HG03457 (cell line): ENCODE data around the gene RBM10.
"Not testable (repeated sequence)": the region's sequence is repeated elsewhere in the genome, so short reads cannot be mapped to it uniquely, and the experiment has no call there.

Experiments
- ATAC-seq: cut with Tn5 transposase; IDR thresholded peaks from one replicate; pipeline ENCODE4 v1.9.1; 2021; ENCODE audit warnings: moderate number of reproducible peaks; ENCODE audit not compliant: unreplicated experiment

The RBM10 gene, protein sequence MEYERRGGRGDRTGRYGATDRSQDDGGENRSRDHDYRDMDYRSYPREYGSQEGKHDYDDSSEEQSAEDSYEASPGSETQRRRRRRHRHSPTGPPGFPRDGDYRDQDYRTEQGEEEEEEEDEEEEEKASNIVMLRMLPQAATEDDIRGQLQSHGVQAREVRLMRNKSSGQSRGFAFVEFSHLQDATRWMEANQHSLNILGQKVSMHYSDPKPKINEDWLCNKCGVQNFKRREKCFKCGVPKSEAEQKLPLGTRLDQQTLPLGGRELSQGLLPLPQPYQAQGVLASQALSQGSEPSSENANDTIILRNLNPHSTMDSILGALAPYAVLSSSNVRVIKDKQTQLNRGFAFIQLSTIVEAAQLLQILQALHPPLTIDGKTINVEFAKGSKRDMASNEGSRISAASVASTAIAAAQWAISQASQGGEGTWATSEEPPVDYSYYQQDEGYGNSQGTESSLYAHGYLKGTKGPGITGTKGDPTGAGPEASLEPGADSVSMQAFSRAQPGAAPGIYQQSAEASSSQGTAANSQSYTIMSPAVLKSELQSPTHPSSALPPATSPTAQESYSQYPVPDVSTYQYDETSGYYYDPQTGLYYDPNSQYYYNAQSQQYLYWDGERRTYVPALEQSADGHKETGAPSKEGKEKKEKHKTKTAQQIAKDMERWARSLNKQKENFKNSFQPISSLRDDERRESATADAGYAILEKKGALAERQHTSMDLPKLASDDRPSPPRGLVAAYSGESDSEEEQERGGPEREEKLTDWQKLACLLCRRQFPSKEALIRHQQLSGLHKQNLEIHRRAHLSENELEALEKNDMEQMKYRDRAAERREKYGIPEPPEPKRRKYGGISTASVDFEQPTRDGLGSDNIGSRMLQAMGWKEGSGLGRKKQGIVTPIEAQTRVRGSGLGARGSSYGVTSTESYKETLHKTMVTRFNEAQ

DNA sequence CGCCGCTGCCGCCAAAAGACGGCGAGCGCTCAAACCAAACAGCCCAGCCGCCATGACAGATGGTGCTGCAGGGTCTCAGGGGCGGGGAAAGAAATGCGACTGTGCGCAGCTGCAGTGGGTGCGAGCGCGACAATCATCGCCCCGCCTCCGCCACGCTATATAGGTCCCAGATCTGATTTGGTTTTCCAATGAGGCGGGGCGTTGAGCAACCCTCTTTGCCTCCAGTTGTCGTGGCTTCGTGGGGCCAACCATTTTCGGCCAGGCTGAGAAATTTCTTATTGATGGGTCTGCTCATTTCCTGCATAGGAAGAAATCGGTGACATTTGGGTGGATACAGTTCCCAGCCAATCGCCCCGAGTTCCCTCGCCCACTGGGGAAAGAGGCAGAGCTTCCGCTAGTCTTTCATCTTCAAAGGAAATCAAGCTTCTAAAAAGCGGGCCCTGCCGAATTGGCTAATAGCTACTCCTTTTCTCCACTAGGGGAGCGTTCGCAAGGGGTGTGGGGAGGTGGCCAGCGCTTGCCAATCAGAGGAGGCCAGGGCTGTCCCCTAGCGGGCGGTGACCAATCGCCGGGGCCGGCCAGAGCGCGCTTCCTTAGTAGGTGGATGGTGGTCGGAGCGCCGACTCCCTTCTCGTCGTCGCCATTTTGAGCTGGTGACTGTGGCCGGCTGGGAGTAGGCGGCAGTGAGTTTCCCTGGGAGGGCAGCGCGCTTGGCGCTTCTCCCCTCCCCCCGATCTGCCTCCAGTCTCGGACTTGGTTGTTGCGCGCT, at the start of gene RBM10, which contains the start of gene NDUFB11:
RBM10 (plus strand) TSS at position 596 of the 769 bp plus-strand sequence. CDS start 2,261 bp downstream, outside the sequence.
NDUFB11 (minus strand) TSS at position 77 of the 769 bp plus-strand sequence; CDS start at position 54, 23 bp downstream.
- peak; percentile 80 for ATAC-seq

DNA sequence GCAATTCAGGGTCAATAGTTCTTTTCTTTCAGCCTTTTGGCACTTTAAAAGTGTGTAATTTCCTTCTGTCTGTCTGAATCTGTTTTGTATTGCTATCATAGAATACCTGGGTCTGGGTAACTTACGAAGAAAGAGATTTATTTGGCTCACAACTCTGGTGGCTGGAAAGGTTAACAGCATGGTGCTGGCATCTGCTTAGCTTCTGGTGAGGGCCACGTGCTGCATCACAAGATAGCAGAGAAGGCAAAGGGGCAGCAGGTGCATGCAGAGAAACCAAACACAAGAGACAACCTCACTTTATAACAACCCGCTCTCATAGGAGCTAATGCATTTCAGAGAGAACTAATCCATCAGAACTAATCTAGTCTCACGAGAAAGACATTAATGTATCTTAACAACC, 48.0 kb upstream of the RBM10 start:
- ATAC-seq, result no peak

DNA sequence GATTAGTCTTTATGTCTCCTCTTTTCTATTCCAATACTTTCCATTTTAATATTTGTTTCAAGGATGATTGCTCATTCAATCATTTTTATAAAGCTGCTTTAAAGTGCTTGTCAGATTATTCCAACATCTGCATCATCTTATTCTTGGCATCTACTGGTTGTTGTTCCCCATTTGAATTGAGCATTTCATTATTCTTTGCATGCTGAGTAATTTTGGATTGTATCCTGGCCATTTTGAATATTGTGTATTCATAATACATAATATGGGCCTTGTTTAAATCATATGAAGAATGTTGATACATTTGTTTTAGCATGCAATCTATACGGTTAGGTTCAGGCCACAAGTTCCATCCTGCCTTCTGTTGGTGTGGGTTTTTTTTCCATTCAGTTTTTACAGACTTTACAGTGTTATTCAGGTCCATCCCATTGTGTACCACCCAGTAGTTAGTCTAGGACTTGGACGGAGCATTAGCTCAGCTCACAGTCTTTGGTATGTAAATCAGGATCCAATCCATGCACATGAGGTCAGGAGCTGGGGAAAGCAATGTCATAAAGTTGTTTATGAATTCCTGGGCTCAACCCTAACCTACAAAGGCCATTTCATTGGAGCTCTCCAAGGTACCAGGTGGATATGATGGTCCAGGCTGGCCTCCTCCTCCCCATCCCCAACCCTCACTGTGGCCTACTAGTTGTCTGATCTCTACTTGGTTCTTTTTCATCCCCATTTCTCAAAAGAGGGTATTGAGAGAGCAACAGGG, 46.5 kb upstream of the RBM10 start:
- ATAC-seq, result no peak

DNA sequence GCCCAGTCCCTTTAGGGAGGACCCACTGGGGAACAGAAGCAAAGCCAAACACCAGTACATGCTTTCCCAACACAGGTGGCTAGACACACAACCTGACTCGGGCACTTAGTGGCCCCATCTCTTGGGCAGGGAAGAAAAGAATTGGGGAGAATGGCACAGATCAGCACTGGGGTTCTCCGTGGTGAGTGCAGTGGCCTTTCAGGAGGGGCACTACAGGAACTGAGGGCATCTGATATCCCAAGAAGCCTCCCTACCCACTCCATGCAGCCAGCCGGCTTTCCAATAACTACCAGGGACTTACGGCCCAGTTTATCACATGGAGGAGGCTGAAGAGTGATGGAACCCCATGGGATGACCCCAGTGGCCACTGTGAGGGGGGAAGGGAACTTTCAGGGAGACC, 43.8 kb upstream of the RBM10 start:
- no peak for ATAC-seq

DNA sequence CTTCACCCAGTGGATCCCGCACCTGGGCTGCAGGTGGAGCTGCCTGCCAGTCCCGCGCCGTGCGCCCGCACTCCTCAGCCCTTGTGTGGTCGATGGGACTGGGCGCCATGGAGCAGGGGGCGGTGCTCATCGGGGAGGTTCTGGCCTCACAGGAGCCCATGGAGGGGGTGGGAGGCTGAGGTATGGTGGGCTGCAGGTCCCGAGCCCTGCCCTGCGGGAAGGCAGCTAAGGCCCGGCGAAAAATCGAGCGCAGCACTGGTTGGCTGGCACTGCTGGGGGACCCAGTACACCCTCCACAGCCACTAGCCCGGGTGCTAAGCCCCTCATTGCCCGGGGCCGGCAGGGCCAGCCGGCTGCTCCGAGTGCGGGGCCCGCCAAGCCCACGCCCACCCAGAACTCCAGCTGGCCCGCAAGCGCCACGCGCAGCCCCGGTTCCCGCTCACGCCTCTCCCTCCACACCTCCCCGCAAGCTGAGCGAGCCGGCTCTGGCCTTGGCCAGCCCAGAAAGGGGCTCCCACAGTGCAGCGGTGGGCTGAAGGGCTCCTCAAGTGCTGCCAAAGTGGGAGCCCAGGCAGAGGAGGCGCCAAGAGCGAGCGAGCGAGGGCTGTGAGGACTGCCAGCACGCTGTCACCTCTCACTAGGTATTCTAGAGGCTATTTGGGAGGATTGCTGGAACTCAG, 33.9 kb upstream of the RBM10 start:
- not testable (repeated sequence) for ATAC-seq

DNA sequence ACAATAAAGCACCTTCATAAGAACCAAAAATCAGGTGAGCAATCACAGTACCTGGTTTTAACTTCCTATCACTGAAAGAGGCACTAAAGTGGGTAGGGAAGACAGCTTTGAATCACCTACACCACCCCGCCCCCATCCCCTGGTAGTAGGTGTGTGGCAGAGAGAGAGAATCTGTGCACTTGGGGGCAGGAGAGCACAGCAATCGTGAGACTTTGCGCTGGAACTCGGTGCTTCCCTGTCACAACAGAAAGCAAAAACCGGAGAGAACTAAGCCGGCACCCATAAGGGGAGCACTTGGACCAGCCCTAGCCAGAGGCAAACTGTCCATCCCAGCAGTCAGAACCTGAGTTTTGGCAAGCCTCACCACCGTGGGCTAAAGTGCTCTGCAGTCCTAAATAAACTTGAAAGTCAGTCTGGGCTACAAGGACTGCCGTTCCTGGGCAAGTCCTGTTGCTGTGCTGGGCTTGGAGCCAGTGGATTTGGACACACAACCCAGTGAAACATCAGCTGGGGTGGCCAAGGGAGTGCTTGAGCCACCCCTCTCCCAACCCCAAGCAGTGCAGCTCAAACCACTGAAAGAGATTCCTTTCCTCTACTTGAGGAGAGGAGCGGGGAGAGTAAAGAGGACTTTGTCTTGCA, 32.6 kb upstream of the RBM10 start:
- no peak for ATAC-seq

DNA sequence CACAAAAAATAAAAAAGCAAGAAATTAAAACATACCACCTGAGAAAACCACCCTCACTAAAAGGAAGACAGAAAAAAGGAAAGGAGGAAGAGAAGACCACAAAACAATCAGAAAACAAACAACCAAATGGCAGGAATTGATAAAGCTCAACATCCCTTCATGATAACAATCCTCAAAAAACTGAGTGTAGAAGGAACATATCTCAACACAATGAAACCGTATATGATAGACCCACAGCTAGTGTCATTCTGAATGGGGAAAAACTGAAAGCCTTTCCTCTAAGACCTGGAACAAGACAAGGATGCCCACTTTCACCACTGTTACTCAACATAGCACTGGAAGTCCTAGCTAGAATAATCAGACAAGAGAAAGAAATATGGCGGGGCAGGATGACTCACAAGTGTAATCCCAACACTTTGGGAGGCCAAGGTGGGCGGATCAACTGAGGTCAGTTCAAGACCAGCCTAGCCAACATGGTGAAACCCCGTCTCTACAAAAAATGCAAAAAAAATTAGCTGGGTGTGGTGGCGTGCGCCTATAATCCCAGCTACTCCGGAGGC, 28.4 kb upstream of the RBM10 start:
- not testable (repeated sequence) for ATAC-seq

DNA sequence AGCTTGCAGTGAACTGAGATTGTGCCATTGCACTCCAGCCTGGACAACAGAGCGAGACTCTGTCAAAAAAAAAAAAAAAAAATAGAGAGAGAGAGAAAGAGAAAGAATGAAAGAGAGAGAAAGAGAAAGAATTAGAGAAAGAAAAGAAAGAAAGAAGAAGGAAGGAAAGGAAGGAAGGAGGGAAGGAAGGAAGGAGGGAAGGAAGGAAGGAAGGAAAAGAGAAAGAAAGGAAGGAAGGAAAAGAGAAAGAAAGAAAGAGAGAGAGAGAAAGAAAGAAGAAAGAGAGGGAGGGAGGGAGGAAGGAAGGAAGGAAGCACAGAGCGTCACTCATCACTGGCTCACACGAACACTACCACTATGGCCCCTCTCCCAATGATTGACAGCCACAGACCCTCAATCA, 20.6 kb upstream of the RBM10 start:
- ATAC-seq, result not testable (repeated sequence)

DNA sequence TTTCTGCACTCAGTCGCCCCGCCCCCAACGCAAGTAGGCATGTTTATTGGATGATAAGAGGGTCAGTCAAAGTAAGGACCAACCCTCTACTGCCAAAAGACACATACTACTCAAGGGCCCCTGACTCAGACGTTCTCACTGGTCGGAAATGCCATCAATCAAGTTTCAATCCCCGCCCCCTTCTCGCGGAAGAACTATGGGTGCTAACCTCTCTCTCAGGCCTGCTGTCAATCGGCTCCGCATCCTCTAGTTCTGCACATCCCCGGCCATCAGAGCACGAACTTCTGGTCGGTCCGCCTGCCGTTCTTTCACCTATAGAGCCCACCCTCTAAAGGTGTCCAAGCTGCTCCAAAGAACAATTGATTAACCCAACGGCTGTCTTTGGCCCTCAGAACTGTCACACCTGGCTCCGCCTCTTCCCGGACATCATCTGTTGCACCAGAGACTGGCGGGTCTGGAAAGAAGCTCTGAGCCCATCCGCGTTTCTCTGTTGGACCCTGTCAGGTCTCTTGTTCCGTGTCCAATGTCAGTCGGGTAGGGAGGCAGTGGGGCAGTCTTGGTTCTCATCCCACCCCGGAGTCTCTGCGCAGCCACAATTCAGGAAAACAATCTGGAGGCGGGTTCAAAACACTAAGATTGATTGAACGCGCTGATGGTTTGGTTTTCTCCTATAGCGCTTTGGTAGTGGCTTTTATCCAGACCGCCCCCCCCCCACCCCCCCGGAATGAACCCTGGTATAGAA, 15.7 kb upstream of the RBM10 start:
- ATAC-seq, result peak; percentile 92

DNA sequence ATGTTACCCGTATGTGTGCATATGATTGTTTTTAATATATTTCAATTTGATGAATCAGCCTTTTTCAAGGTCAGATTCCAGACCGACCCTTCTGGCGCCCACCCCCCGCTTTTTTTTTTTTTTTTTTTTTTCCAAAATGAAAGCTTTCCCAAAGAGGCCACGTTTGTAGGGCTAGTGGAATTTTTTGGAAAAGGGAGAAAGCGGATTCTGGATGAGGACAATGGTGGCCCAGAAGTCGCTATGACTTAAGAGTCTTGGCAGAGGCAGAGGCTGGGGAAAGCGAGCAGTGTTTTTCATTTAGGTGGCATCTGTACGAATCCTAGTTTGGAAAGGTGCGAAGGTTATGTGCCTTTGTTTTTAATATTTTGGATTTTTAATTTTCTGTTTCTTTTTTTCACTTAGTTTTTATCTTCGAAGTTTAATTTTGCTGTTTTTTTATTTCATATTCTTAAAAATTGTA, 15.1 kb upstream of the RBM10 start:
- ATAC-seq, result no peak

DNA sequence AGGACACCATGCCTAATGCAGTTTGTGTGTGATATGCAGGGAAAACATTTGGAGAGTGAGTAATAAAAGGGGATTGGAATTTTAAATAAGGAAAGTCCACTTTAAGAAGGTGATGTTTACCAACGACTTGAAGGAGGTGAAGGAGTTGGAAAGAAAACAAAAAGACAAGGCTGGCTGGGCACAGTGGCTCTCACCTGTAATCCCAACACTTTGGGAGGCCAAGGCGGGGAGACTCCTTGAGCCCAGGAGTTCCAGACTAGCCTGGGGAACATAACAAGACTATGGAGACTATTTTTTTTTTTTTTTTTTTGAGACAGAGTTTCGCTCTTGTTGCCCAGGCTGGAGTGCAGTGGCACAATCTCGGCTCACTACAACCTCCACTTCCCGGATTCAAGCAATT, 11.5 kb upstream of the RBM10 start:
- no peak for ATAC-seq

DNA sequence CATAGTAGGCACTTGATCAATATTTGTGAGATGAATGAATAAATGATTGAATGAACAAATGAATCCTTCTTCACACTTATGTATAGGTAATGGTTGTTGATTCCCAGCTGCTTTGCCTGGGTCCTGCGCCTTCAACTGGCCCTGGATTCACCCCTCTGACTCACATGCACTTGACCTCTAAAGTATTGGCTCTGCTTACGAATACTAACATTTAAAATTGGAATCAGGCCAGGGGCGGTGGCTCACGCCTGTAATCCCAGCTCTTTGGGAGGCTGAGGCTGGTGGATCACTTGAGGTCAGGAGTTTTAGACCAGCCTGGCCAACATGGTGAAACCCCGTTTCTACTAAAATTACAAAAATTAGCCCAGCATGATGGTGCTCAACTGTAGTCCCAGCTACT, 9.4 kb upstream of the RBM10 start:
- ATAC-seq, result not testable (repeated sequence)

DNA sequence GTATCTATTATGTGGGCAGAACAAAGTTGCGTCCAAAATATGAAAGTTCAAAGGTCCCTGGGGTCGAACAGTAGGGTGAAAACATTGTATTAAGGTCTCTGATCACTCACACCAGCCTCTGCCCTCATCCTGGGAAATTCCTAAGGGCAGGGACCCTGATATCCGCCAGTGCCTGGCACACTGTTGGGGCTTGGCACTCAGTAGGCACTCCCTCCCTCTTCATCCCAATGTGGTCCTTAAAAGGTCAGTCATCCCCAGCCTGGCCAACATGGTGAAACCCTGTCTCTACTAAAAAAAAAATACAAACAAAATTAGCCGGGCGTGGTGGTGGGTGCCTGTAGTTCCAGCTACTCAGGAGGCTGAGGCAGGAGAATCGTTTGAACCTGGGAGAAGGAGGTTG, 6.8 kb upstream of the RBM10 start:
- ATAC-seq, result no peak

DNA sequence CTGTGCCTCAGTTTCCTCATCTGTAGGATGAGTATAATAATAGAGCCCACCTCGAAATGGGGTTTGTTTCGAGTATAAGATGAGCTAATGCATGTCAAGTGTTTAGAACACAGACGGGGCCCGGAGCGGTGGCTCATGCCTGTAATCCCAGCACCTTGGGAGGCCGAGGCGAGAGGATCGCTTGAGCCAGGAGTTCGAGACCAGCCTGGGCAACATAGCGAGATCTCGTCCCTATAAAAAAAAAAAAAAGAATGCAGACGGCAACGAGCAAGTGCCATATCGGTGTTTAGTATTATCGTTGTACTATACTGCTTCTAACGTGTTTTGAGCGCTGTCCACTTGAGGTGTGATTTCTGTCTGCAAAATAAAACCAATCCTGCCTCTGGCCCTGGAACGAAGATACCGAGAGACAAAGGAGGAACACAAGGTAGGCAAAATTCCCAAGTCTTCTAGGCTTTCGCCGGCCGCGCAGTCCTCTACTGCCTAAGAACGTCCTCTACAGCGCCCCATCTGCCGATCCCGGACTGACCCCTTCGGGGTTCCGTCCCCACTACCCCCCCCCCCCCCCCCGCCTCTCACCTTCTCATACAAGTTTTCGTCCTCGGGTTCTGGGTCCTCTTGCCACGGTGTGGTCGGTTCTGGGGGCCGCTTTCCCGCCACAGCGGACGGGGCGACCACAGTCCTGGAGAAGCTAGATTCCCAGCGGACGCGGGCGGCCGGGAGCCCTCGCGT, 961 bp upstream of the RBM10 start:
- no peak for ATAC-seq

DNA sequence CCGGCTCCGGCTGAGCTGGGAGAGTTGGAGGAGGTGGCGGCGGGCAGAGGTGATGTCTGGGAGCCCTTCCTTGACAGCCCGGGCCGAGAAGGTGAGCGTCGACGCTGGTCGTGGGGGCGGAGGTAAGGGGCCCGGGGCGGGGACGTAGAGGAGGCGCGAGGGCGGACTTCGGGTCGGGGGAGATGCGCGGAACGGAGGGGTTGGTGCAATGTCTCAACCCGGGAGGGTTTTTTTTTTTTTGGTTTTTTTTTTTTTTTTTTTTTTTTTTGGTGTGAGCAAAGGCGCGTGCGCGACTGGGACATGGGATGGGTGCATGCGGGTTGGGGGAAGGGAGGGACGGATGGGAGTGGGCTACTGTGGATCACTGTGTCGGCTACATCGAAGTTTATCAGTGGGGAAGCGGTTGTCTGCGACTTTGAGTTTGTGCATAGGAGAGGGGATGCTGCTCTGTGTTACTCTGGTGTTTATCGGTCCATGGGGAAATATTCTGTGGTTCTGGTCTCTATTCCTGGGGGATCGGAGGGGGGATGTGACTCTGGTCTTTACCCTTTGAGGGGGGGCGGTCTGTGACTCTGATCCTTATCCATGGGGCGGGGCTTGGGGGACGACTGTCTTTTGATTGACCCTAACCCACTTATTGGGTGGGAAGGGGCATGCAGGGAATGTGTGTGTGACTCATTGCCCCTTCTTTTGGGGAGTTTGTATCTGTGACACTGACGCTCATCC, 537 bp downstream of the RBM10 start:
- ATAC-seq, result no peak

DNA sequence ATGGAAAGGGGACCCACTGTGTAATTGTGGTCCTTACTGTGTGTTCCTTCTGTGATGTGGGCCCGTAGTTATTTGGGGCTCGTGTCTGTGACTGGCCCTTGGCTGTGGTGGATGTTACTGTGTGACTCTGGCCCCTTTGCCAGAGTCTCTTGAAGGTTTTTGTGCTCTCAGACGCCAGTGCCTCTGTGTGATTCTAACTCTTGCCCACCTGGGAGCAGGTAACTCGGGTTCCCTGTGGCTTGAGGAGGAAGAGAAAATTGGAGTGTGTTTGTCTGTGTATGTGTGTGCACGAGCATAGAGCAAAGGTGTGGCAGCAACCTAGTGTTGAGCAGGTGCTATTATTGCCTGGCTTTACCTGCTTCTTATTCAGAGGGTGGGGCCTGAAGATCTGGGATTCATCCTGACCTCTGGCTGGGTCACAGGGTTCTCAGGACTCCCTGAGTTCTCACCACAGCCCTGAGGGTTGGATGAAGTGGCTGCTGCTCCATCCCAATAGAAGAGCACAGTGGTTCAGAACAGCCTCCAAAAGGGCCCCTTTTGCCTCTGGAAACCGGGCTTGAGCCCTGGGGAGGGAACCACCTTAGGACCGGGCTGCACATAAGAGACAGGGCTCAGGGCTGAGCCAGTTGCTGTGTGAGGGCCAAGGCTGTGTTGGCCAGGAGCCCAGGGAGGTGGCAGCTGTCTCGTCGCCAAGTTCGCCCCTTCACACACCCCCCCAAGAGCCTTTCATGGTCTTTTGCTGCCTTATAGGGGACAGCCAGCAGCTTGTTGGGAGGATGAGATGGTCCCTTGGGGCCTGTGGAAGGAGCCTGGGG, 1.3 kb downstream of the RBM10 start:
- no peak for ATAC-seq
